HEK293 (cell line): ENCODE data around the gene MYADML2.
A peak's percentile ranks its signal among the peaks of the same experiment; 100 is the strongest.

Experiments
- CTCF ChIA-PET: fragments of 350-600 bp; formaldehyde crosslinking; extraction: SDS; loops from one replicate; lab custom pipeline; 2021; ENCODE audit warnings: antibody characterized with exemption; lab: Yijun Ruan, JAX
- POLR2A ChIA-PET: fragments of 300-600 bp; formaldehyde crosslinking; extraction: SDS; loops from one replicate; lab custom pipeline; 2020; ENCODE audit warnings: antibody characterized with exemption, inconsistent platforms; lab: Yijun Ruan, JAX
- H3K27ac ChIP-seq: fragments of 200-500 bp; sonication (Bioruptor generic); 2 replicates; pipeline ENCODE4 v1.5.1; 2014; ENCODE audit warnings: low read depth, low read length, control low read depth, inconsistent platforms; ENCODE audit errors: extremely low read depth
- H3K36me3 ChIP-seq, 2 experiments: fragments of 200-500 bp in 1 of 2; sonication (Bioruptor generic) in 1 of 2; 1 replicate in 1 of 2; 2 replicates in 1 of 2; pipeline ENCODE4 v1.5.1; 2014 to 2017; ENCODE audit warnings: inconsistent platforms in 2 of 2, low read length in 2 of 2; ENCODE audit not compliant: control insufficient read depth in 2 of 2, insufficient read depth in 1 of 2
- H3K4me1 ChIP-seq: fragments of 200-500 bp; sonication (Bioruptor generic); 2 replicates; pipeline ENCODE4 v1.5.1; 2014; ENCODE audit warnings: mild to moderate bottlenecking, low read length, inconsistent platforms; ENCODE audit not compliant: control insufficient read depth, insufficient read depth
- H3K4me3 ChIP-seq: 2 replicates; pipeline ENCODE4 v1.5.1; 2011; ENCODE audit warnings: low read depth, mild to moderate bottlenecking, control low read depth, low read length, moderate library complexity
- H3K9me3 ChIP-seq: fragments of 200-500 bp; sonication (Bioruptor generic); 2 replicates; pipeline ENCODE4 v1.5.1; 2014; ENCODE audit warnings: low read depth, low read length, inconsistent platforms; ENCODE audit not compliant: control insufficient read depth, insufficient read depth
- BCL11A ChIP-seq: fragments of 450-650 bp; formaldehyde crosslinking; IDR thresholded peaks from 2 replicates; pipeline ENCODE4 v1.5.1; 2016; ENCODE audit warnings: low read depth, missing biosample characterization, missing genetic modification characterization
- EGR2 ChIP-seq: fragments of 450-650 bp; formaldehyde crosslinking; IDR thresholded peaks from 2 replicates; pipeline ENCODE4 v1.5.1; 2016; ENCODE audit warnings: low read depth, missing biosample characterization, missing genetic modification characterization
- GLIS1 ChIP-seq: fragments of 450-650 bp; formaldehyde crosslinking; IDR thresholded peaks from 2 replicates; pipeline ENCODE4 v1.5.1; 2016; ENCODE audit warnings: missing biosample characterization, missing genetic modification characterization
- KLF1 ChIP-seq: fragments of 450-650 bp; formaldehyde crosslinking; IDR thresholded peaks from 2 replicates; pipeline ENCODE4 v1.5.1; 2016; ENCODE audit warnings: missing biosample characterization, missing genetic modification characterization
- MEIS1 ChIP-seq: sonication (generic); formaldehyde crosslinking; IDR thresholded peaks from 2 replicates; pipeline ENCODE4 v1.8.1; 2022; ENCODE audit warnings: missing genetic modification reagents, mild to moderate bottlenecking, borderline replicate concordance
- REPIN1 ChIP-seq: fragments of 450-650 bp; formaldehyde crosslinking; IDR thresholded peaks from 2 replicates; pipeline ENCODE4 v1.5.1; 2017; ENCODE audit warnings: missing biosample characterization, missing genetic modification characterization, low read depth
- SP7 ChIP-seq: fragments of 450-650 bp; formaldehyde crosslinking; IDR thresholded peaks from 2 replicates; pipeline ENCODE4 v1.5.1; 2016; ENCODE audit warnings: missing biosample characterization, missing genetic modification characterization
- TCF7L2 ChIP-seq: IDR thresholded peaks from 2 replicates; pipeline ENCODE4 v1.6.1; 2011; ENCODE audit warnings: low read depth, mild to moderate bottlenecking, inconsistent platforms, low read length, moderate library complexity, borderline replicate concordance
- ZBTB17 ChIP-seq: fragments of 450-650 bp; formaldehyde crosslinking; IDR thresholded peaks from 2 replicates; pipeline ENCODE4 v1.5.1; 2016; ENCODE audit warnings: missing biosample characterization, missing genetic modification characterization
- ZBTB20 ChIP-seq: fragments of 450-650 bp; formaldehyde crosslinking; IDR thresholded peaks from 2 replicates; pipeline ENCODE4 v1.5.1; 2016; ENCODE audit warnings: missing biosample characterization, missing genetic modification characterization
- ZBTB21 ChIP-seq: fragments of 450-650 bp; formaldehyde crosslinking; IDR thresholded peaks from 2 replicates; pipeline ENCODE4 v1.5.1; 2017; ENCODE audit warnings: missing biosample characterization, missing genetic modification characterization
- ZBTB8A ChIP-seq: fragments of 450-650 bp; formaldehyde crosslinking; IDR thresholded peaks from 2 replicates; pipeline ENCODE4 v1.5.1; 2016; ENCODE audit warnings: missing biosample characterization, missing genetic modification characterization
- ZEB2 ChIP-seq: fragments of 450-650 bp; formaldehyde crosslinking; IDR thresholded peaks from 2 replicates; pipeline ENCODE4 v1.5.1; 2016; ENCODE audit warnings: missing biosample characterization, missing genetic modification characterization
- ZIC2 ChIP-seq: fragments of 450-650 bp; formaldehyde crosslinking; IDR thresholded peaks from 2 replicates; pipeline ENCODE4 v1.5.1; 2016; ENCODE audit warnings: missing biosample characterization, missing genetic modification characterization
- ZNF112 ChIP-seq: fragments of 450-650 bp; formaldehyde crosslinking; IDR thresholded peaks from 2 replicates; pipeline ENCODE4 v1.5.0; 2017; ENCODE audit warnings: missing biosample characterization, missing genetic modification characterization
- ZNF138 ChIP-seq: fragments of 450-650 bp; formaldehyde crosslinking; IDR thresholded peaks from 2 replicates; pipeline ENCODE4 v1.5.1; 2016; ENCODE audit warnings: missing biosample characterization, missing genetic modification characterization, borderline replicate concordance
- ZNF239 ChIP-seq: fragments of 450-650 bp; formaldehyde crosslinking; IDR thresholded peaks from 2 replicates; pipeline ENCODE4 v1.5.1; 2016; ENCODE audit warnings: missing biosample characterization, missing genetic modification characterization
- ZNF266 ChIP-seq: fragments of 450-650 bp; formaldehyde crosslinking; IDR thresholded peaks from 2 replicates; pipeline ENCODE4 v1.5.1; 2016; ENCODE audit warnings: missing biosample characterization, missing genetic modification characterization, low read depth
- ZNF37A ChIP-seq: fragments of 450-650 bp; IDR thresholded peaks from 2 replicates; pipeline ENCODE4 v1.5.1; 2018; ENCODE audit warnings: missing biosample characterization, missing genetic modification characterization
- ZNF529 ChIP-seq: fragments of 450-650 bp; formaldehyde crosslinking; IDR thresholded peaks from 2 replicates; pipeline ENCODE4 v1.5.1; 2017; ENCODE audit warnings: missing genetic modification characterization, missing biosample characterization; ENCODE audit not compliant: insufficient replicate concordance
- ZNF600 ChIP-seq: fragments of 450-650 bp; formaldehyde crosslinking; IDR thresholded peaks from 2 replicates; pipeline ENCODE4 v1.5.1; 2016; ENCODE audit warnings: missing biosample characterization, missing genetic modification characterization
- ZNF621 ChIP-seq: fragments of 450-650 bp; formaldehyde crosslinking; IDR thresholded peaks from 2 replicates; pipeline ENCODE4 v1.5.1; 2017; ENCODE audit warnings: missing biosample characterization, missing genetic modification characterization
- ZNF76 ChIP-seq: fragments of 450-650 bp; formaldehyde crosslinking; IDR thresholded peaks from 2 replicates; pipeline ENCODE4; 2016; ENCODE audit warnings: low read depth, missing biosample characterization, missing genetic modification characterization, borderline replicate concordance
- ZNF791 ChIP-seq: fragments of 450-650 bp; formaldehyde crosslinking; IDR thresholded peaks from 2 replicates; pipeline ENCODE4 v1.5.1; 2016; ENCODE audit warnings: missing biosample characterization, missing genetic modification characterization
- TF ChIP-seq, protein P1 (sequence below): fragments of 450-650 bp; formaldehyde crosslinking; IDR thresholded peaks from 2 replicates; pipeline ENCODE4 v1.5.1; 2017; ENCODE audit warnings: missing biosample characterization, mild to moderate bottlenecking, missing genetic modification characterization, moderate library complexity
- TF ChIP-seq, protein P2 (sequence below): fragments of 450-650 bp; formaldehyde crosslinking; IDR thresholded peaks from 2 replicates; pipeline ENCODE4; 2016; ENCODE audit warnings: missing biosample characterization, missing genetic modification characterization
- TF ChIP-seq, protein P3 (sequence below): fragments of 450-650 bp; formaldehyde crosslinking; IDR thresholded peaks from 2 replicates; pipeline ENCODE4 v1.5.1; 2016; ENCODE audit warnings: missing biosample characterization, missing genetic modification characterization
- TF ChIP-seq, protein P4 (sequence below): fragments of 450-650 bp; formaldehyde crosslinking; IDR thresholded peaks from 2 replicates; pipeline ENCODE4 v1.5.1; 2016; ENCODE audit warnings: missing biosample characterization, missing genetic modification characterization
- TF ChIP-seq, protein P5 (sequence below): fragments of 450-650 bp; formaldehyde crosslinking; IDR thresholded peaks from 2 replicates; pipeline ENCODE4 v1.5.1; 2016; ENCODE audit warnings: missing biosample characterization, missing genetic modification characterization, low read depth

The MYADML2 gene

DNA sequence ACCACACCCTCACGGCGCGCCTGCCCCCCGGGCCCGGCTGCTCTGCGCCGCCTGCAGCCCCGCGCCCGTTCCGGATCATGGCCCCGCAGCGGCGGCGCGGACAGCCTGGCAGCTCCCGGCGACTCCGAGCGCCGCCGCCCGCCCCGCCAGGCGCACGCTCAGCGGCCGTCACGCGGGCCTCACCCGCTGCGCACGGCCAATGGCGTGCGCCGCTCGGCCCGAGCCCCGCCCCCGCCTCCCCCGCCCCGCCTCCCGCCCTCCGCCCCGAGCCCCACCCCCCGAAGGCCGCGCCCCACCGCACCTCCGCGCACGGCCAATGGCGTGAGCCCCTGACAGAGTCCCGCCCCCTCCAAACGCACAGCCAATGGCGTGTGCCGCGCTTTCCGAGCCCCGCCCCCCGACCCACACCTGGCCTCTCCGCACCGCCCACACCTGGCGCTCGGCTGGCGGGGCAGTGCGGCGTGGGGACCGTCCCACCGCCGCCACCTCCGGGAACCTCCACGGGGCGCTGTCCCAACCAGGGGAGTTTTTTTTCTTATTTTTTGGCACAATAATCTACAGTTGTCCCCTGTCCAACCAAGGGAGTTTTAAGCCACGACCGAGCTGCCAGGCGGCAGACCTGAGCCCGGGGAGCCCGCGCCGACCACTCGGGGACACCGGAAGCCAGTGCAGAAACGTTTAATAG is 35.6 kb downstream of the MYADML2 start, which contains the start of gene PCYT2 (continued):
- TF ChIP-seq EGR2: peak; percentile 87
- no peak for TF ChIP-seq ZNF266 (tag by site-specific recombination)
- 0 out of 2 replicates have a peak, but pooled peaks have one; percentile 34 for TF ChIP-seq ZEB2 (tag by site-specific recombination)
- no peak for TF ChIP-seq REPIN1 (tag by site-specific recombination)
- TF ChIP-seq ZNF37A (tag by site-specific recombination): no peak
- TF ChIP-seq, protein P1, sequence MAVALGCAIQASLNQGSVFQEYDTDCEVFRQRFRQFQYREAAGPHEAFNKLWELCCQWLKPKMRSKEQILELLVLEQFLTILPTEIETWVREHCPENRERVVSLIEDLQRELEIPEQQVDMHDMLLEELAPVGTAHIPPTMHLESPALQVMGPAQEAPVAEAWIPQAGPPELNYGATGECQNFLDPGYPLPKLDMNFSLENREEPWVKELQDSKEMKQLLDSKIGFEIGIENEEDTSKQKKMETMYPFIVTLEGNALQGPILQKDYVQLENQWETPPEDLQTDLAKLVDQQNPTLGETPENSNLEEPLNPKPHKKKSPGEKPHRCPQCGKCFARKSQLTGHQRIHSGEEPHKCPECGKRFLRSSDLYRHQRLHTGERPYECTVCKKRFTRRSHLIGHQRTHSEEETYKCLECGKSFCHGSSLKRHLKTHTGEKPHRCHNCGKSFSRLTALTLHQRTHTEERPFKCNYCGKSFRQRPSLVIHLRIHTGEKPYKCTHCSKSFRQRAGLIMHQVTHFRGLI (tag by site-specific recombination): peak; percentile 76

DNA sequence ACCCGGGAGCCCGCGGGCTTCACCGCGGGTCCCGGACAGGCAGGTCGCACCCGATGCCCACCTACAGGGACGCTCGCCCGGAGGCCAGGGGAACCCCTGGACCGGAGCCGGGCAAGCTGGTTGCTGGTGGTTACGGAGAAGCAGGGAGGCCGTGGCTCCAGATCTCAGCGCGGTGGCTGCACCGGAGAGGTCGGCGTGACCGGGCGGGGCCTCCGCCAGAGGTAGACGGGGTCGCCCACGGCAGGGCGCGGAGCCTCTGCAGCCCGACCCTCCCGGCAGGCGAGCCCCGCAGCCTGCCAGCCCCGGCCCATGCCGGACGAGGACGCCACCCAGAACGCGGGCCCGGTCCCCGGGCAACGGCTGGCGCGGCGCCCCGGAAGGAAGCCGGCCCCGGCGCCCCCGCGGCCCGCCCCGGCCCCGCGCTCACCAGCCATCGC is 36.2 kb downstream of the MYADML2 start:
- peaks cover 7% of the 10 kb centered on the region for H3K4me1 ChIP-seq
- CTCF ChIA-PET: interaction anchor here (1.1 kb wide), 1 partner anchor 15 kb away, joined by 3 read pairs; no protein-coding TSS in a partner anchor
- POLR2A ChIA-PET: interaction anchor here (1.3 to 2.0 kb wide), 4 partner anchors 16 to 112 kb away, joined by 3 to 10 read pairs (median 4); partner anchors contain the start of genes CENPX, LRRC45 and MAFG
- H3K4me3 ChIP-seq: peak overlapping the region; percentile 52
- no peaks in the 10 kb centered on the region for H3K9me3 ChIP-seq
- peaks cover 0 to 74% of the 10 kb centered on the region in 2 experiments; a peak in 1 of 3 replicates for H3K36me3 ChIP-seq
- H3K27ac ChIP-seq: peak overlapping the region; percentile 62; the same call in 1 of the 2 replicates
- no peak for TF ChIP-seq ZNF138
- TF ChIP-seq ZBTB21 (tag by site-specific recombination): no peak
- TF ChIP-seq, protein P2, sequence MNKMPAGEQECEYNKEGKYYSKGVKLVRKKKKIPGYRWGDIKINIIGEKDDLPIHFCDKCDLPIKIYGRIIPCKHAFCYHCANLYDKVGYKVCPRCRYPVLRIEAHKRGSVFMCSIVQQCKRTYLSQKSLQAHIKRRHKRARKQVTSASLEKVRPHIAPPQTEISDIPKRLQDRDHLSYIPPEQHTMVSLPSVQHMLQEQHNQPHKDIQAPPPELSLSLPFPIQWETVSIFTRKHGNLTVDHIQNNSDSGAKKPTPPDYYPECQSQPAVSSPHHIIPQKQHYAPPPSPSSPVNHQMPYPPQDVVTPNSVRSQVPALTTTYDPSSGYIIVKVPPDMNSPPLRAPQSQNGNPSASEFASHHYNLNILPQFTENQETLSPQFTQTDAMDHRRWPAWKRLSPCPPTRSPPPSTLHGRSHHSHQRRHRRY (tag by site-specific recombination): no peak
- TF ChIP-seq ZNF112 (tag by site-specific recombination): no peak
- no peak for TF ChIP-seq ZNF621 (tag by site-specific recombination)
- peak; percentile 52; the same call in 1 of the 2 replicates for TF ChIP-seq ZBTB8A
- TF ChIP-seq ZBTB17 (tag by site-specific recombination): peak; percentile 13; the same call in 1 of the 2 replicates
- no peak for TF ChIP-seq ZNF791
- peak; percentile 19; the same call in 1 of the 2 replicates for TF ChIP-seq ZBTB20 (tag by site-specific recombination)
- no peak for TF ChIP-seq MEIS1
- TF ChIP-seq SP7: no peak
- peak; percentile 54 for TF ChIP-seq ZIC2 (tag by site-specific recombination)
- TF ChIP-seq, protein P3, sequence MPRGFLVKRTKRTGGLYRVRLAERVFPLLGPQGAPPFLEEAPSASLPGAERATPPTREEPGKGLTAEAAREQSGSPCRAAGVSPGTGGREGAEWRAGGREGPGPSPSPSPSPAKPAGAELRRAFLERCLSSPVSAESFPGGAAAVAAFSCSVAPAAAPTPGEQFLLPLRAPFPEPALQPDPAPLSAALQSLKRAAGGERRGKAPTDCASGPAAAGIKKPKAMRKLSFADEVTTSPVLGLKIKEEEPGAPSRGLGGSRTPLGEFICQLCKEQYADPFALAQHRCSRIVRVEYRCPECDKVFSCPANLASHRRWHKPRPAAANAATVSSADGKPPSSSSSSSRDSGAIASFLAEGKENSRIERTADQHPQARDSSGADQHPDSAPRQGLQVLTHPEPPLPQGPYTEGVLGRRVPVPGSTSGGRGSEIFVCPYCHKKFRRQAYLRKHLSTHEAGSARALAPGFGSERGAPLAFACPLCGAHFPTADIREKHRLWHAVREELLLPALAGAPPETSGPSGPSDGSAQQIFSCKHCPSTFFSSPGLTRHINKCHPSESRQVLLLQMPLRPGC (tag by site-specific recombination): no peak
- TF ChIP-seq ZNF76: no peak
- no peak; the same call in 1 of the 2 replicates for TF ChIP-seq ZNF600
- TF ChIP-seq, protein P4, sequence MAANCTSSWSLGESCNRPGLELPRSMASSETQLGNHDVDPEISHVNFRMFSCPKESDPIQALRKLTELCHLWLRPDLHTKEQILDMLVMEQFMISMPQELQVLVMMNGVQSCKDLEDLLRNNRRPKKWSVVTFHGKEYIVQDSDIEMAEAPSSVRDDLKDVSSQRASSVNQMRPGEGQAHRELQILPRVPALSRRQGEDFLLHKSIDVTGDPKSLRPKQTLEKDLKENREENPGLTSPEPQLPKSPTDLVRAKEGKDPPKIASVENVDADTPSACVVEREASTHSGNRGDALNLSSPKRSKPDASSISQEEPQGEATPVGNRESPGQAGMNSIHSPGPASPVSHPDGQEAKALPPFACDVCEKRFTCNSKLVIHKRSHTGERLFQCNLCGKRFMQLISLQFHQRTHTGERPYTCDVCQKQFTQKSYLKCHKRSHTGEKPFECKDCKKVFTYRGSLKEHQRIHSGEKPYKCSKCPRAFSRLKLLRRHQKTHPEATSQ: 0 out of 2 replicates have a peak, but pooled peaks have one; percentile 20
- TF ChIP-seq, protein P5, sequence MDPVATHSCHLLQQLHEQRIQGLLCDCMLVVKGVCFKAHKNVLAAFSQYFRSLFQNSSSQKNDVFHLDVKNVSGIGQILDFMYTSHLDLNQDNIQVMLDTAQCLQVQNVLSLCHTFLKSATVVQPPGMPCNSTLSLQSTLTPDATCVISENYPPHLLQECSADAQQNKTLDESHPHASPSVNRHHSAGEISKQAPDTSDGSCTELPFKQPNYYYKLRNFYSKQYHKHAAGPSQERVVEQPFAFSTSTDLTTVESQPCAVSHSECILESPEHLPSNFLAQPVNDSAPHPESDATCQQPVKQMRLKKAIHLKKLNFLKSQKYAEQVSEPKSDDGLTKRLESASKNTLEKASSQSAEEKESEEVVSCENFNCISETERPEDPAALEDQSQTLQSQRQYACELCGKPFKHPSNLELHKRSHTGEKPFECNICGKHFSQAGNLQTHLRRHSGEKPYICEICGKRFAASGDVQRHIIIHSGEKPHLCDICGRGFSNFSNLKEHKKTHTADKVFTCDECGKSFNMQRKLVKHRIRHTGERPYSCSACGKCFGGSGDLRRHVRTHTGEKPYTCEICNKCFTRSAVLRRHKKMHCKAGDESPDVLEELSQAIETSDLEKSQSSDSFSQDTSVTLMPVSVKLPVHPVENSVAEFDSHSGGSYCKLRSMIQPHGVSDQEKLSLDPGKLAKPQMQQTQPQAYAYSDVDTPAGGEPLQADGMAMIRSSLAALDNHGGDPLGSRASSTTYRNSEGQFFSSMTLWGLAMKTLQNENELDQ (tag by site-specific recombination): no peak
- no peak for TF ChIP-seq TCF7L2
- TF ChIP-seq KLF1 (tag by site-specific recombination): 0 out of 2 replicates have a peak, but pooled peaks have one; percentile 19
- TF ChIP-seq ZNF239 (tag by site-specific recombination): no peak
- TF ChIP-seq BCL11A (tag by site-specific recombination): no peak
- no peak for TF ChIP-seq ZNF529 (tag by site-specific recombination)
- peak; percentile 71 for TF ChIP-seq GLIS1 (tag by site-specific recombination)
